GM18526 (cell line): ENCODE results near the gene OR2A2.

Experiments
- POLR2A ChIP-seq: IDR thresholded peaks from 3 replicates; pipeline ENCODE4 v1.6.1; 2011; ENCODE audit not compliant: insufficient read length; ENCODE audit errors: extremely low read depth

The OR2A2 gene, protein sequence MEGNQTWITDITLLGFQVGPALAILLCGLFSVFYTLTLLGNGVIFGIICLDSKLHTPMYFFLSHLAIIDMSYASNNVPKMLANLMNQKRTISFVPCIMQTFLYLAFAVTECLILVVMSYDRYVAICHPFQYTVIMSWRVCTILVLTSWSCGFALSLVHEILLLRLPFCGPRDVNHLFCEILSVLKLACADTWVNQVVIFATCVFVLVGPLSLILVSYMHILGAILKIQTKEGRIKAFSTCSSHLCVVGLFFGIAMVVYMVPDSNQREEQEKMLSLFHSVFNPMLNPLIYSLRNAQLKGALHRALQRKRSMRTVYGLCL

GRCh38 chr7:144109283-144109682 is at the start of gene OR2A2:
Gene OR2A2 (plus strand): TSS chr7:144109583. CDS start chr7:144109583, 0 bp downstream.
- TF ChIP-seq POLR2A: no peak

DNA sequence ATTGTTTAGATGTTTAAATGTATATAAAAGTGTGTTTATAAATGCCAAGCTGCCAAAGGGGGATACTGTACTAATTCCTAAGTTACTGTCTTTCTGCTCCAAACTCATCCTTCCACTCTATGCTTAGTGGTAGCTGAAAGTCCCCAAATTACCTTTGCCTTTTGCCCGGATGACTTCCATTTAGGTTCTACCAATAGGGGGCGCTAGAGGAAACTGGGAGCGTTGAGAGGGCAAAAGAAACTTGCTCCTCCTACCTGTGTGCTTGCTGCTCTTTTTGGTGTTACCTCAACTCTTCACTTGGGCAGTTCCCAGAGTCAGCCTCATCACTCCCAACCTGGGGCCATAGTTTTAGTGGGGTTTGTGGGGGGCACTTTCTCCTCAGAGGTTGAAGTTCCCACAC is 45.7 kb upstream of the OR2A2 start:
- TF ChIP-seq POLR2A: no peak

- no peak for TF ChIP-seq POLR2A
These were observed 39.9 kb upstream of the OR2A2 start, which contains the start of gene OR2A25 for GRCh38 chr7:144069511-144069910. Gene OR2A25 (plus strand): TSS chr7:144069811. CDS start chr7:144074220, 4,409 bp downstream.

GRCh38 chr7:144069953-144070352 is 39.4 kb upstream of the OR2A2 start:
- no peak for TF ChIP-seq POLR2A

DNA sequence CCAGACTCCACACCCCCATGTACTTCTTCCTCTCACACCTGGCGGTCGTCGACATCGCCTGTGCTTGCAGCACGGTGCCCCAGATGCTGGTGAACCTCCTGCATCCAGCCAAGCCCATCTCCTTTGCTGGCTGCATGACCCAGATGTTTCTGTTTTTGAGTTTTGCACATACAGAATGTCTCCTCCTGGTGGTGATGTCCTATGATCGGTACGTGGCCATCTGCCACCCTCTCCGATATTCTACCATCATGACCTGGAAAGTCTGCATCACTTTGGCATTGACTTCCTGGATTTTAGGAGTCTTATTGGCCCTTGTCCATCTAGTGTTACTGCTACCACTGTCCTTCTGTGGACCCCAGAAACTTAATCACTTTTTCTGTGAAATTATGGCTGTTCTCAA is 35.0 kb upstream of the OR2A2 start:
- TF ChIP-seq POLR2A: no peak

DNA sequence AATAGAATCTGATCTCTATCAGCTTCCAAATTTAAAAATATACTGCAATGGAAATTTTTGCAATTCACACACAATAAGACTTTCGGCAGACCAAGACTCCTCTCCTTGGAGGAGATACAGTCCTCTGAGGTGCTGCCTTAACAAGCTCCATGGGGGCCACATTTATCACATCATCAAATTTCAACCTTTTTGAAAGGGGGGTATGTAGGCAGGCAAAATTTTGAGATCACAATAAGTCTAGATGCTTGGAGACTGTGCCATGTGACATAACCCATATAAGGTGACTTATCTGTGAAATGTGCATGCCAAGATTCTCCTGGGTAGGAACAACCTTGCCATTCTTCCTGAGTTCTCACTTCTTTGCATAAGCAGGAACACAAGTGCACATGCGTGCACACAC is 23.4 kb upstream of the OR2A2 start, which contains the start of gene OR2A12:
TSS of gene OR2A12 (plus strand) at position 301 of the 400 bp plus-strand sequence. CDS start 8,830 bp downstream, outside the sequence.
- no peak for TF ChIP-seq POLR2A

GRCh38 chr7:144086730-144087129 is 22.7 kb upstream of the OR2A2 start:
- no peak for TF ChIP-seq POLR2A

DNA sequence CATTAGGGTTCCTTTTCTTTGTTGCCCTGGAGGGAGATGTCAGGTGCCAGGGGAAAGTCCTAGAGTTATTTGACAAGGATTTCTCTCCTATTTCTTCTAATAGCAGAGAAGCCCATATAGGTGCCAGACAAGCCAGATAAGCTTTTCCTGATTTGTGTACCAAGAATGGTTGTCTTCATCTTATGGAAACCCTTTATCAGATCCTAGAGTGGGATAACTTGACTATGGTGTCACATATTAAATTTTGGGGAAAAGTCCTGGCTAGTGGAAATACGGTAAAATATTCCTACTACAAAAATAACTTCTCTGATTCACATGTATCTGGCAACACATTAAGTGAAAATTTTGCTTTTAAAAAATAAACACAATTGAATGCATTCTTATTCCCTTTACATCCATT is 22.2 kb upstream of the OR2A2 start:
- TF ChIP-seq POLR2A: no peak

DNA sequence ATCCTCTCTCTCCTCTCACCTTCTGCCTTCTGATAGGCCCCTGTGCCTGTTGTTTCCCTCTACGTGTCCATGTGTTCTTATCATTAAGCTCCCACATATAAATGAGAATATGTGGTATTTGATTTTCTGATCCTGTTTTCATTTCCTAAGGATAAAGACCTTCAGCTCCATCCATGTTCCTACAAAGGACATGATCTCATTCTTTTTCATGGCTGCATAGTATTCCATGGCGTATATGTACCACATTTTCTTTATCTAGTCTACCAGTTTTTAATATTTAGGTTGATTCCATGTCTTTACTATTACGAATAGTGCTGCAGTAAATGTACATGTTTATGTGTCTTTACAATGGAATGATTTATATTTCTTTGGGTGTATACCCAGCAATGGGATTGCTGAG is 18.7 kb upstream of the OR2A2 start:
- TF ChIP-seq POLR2A: no peak

GRCh38 chr7:144098776-144099175 is 10.6 kb upstream of the OR2A2 start:
- TF ChIP-seq POLR2A: no peak

DNA sequence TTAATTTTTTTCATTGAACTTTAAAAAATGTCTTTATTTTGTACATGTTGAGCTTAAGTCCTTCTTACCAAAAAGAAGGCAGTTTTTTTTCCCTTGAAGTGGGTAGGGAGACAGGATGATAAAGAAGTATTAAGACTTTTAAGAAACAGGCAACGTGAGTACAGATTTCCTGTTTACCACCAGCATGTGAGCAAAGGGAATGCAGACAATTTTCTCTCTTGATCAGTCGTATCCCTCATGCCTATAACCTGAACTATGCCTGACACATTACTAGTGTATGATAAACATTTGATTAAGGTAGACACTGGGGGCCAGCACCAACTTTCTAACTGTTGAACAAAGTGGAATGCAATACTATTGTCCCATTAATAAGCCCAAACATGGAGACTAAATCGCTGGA is 8.8 kb upstream of the OR2A2 start:
- TF ChIP-seq POLR2A: no peak

DNA sequence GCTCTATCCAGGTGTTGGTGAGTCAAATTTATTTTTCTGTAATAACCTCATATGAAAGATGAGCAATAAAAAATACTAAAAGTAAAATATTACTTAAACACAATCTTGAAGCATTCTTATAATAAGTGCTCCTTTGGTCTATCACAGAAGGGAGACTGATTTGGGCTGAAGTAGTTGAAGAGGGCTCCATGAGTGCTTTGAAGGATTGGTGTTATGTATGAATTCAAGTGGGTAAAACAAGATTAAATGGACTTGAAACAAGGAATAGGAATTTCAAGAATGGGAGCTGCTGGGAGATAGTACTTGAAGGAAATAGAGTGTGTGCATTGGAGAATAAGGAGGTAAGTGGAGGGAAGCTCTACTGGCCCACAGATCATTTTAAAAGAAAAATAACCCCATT is 7.3 kb upstream of the OR2A2 start:
- TF ChIP-seq POLR2A: no peak

GRCh38 chr7:144105211-144105610 is 4.2 kb upstream of the OR2A2 start:
- no peak for TF ChIP-seq POLR2A

DNA sequence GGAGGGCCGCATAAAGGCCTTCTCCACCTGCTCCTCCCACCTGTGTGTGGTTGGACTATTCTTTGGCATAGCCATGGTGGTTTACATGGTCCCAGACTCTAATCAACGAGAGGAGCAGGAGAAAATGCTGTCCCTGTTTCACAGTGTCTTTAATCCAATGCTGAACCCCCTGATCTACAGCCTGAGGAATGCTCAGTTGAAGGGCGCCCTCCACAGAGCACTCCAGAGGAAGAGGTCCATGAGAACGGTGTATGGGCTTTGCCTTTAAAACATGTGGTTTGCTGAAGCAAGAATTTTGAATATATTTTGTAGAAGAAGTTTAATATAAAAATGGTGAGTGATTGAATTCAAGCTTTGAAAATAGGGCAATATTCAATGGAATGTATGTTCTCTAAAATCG is 889 bp downstream of the OR2A2 start:
- no peak for TF ChIP-seq POLR2A

GRCh38 chr7:144113651-144114050 is 4.3 kb downstream of the OR2A2 start:
- no peak for TF ChIP-seq POLR2A

GRCh38 chr7:144118341-144118740 is 9.0 kb downstream of the OR2A2 start:
- TF ChIP-seq POLR2A: no peak

DNA sequence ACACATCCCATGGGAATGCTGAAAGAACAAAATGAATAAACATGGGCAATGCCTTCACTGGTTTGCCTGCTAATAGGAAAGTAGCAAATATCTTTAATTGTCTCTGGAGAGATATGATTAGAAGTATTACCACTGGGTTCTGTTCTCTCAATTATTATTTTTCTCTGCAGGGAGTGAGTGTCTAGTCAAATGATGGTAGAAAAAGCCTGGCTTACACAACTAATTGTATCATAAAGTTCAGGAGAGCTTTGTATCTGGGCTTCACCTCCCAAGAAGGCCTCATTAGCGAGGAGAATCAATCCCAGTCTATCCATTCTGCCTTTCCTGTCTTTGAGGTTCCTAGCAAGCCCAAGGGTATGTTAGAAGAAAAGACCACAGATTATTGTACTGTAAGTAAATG is 13.5 kb downstream of the OR2A2 start, which contains the start of gene OR2A14:
TSS of gene OR2A14 (plus strand) at position 301 of the 400 bp plus-strand sequence. CDS start 5,937 bp downstream, outside the sequence.
- no peak for TF ChIP-seq POLR2A
